ENCODE results near the gene AIFM3. TPM values are rescaled to one million over a fixed set of nuclear protein-coding genes. Genes with fewer than 3 reads are reported as not detected.
A peak's percentile ranks its signal among the peaks of the same experiment; 100 is the strongest.

AIFM3 gene
- total RNA-seq, 1 experiment from 2014 or later: 10.9 TPM

GRCh38 chr22:20953668-20954500, 13.2 kb upstream of the AIFM3 start:
- in situ Hi-C loops (cut with HindIII; ENCODE audit: low pct_unique_long_range_greater_than_20kb, low sequenced_read_pairs): no loop called here

GRCh38 chr22:20955548-20955947, 11.5 kb upstream of the AIFM3 start:
- in situ Hi-C loops (cut with HindIII; ENCODE audit: low pct_unique_long_range_greater_than_20kb, low sequenced_read_pairs): no loop called here
- DNase-seq (ENCODE audit: low read depth): no peak

More at GRCh38 chr22:20953668-20954500, 13.2 kb upstream of the AIFM3 start:
- DNase-seq (ENCODE audit: low read depth): no peak

- in situ Hi-C loops (cut with HindIII; ENCODE audit: low pct_unique_long_range_greater_than_20kb, low sequenced_read_pairs): no loop called here
- DNase-seq (ENCODE audit: low read depth): peak; percentile 42
Observed at GRCh38 chr22:20956258-20957101, 10.6 kb upstream of the AIFM3 start.

DNA sequence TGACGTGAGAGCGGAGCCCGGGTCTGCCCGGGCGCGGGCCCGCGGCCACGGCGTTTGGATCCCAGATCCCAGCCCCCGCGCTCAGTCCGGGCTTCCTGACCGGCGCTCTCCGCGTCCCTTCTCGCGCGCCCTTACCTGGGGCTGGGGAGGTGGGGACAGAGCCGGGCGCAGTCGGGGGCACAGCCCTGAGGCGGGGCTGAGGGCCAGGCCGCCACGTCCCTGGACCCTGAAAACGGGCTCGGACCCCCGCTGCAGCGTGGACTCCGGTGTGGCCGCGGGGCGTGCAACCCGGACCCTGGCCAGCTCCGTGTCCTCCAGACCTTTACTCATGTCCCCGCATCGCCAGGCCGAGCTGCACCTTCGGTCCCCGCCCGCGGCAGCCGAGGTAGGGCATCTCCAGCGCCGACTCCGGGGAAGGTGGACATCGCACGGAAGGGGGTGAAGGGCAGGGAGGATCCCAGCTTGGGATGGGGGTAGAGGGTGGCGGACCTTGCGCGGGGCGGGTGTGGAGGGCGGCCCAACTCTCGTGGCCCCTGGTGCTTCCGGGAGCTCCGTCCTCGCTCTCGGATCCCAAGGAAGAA, 9.9 kb upstream of the AIFM3 start:
- in situ Hi-C loops (cut with HindIII; ENCODE audit: low pct_unique_long_range_greater_than_20kb, low sequenced_read_pairs): no loop called here

GRCh38 chr22:20957683-20958431, 9.2 kb upstream of the AIFM3 start:
- peak; percentile 75 for DNase-seq (ENCODE audit: low read depth)
- in situ Hi-C loops (cut with HindIII; ENCODE audit: low pct_unique_long_range_greater_than_20kb, low sequenced_read_pairs): no loop called here

More for the DNA sequence above, 9.9 kb upstream of the AIFM3 start:
- DNase-seq (ENCODE audit: low read depth): peak; percentile 44

- no peak for DNase-seq (ENCODE audit: low read depth)
Observed at GRCh38 chr22:20959578-20960461, 7.2 kb upstream of the AIFM3 start.

DNA sequence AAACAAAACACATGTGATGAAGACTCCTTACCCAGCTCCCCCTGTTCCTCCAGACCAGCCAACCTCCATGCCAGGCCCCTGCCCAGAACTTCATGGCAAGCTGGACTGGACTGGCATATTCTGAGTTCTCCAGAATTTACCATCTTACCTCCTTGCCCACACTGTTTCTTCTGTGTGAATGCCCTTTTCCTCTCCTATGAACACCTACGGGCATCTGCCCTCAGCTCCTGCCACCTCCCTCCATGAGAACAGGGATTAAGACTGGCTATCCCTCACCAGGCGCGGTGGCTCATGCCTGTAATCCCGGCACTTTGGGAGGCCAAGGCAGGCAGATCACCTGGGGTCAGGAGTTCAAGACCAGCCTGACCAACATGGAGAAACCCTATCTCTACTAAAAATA, 6.4 kb upstream of the AIFM3 start:
- in situ Hi-C loops (cut with HindIII; ENCODE audit: low pct_unique_long_range_greater_than_20kb, low sequenced_read_pairs): no loop called here

More at GRCh38 chr22:20959578-20960461, 7.2 kb upstream of the AIFM3 start:
- in situ Hi-C loops (cut with HindIII; ENCODE audit: low pct_unique_long_range_greater_than_20kb, low sequenced_read_pairs): no loop called here

GRCh38 chr22:20962491-20962945, 4.5 kb upstream of the AIFM3 start:
- DNase-seq (ENCODE audit: low read depth): no peak
- in situ Hi-C loops (cut with HindIII; ENCODE audit: low pct_unique_long_range_greater_than_20kb, low sequenced_read_pairs): no loop called here

More for the DNA sequence above, 6.4 kb upstream of the AIFM3 start:
- DNase-seq (ENCODE audit: low read depth): no peak

- in situ Hi-C loops (cut with HindIII; ENCODE audit: low pct_unique_long_range_greater_than_20kb, low sequenced_read_pairs): no loop called here
- DNase-seq (ENCODE audit: low read depth): no peak
Observed at GRCh38 chr22:20963201-20964052, 3.6 kb upstream of the AIFM3 start.

DNA sequence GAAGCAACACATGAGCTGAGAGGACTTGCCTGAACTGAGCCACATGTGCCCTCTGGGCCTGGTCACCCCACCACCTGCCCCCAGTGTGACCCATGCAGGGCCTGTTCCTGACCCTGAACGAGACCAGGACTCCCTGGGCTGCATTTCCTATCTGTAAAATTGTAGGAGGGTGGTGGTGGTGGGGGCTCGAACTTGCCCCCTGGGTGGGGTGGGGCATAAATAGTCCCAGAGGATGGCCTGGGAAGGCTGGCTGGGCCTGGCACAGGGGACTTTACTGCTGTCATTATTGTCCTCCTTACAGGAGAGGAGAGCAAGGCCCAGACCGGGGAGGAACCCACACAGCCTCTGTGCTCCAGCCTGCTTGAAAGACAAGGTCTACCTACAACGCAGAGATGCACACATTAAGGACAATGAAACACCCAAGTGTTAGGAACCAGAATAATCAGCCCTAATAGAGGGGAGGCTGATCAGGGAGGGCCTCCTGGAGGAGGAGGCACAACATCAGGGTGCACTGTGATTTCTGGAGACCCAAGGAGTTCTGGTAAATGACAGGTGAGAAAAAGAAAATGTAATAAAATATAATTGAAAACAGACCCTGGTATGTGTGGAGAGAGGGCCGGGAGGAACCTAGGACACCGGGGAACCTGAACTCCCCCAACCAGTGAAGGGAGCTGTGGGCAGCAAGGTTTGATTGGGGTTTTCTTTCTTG, 2.8 kb upstream of the AIFM3 start:
- in situ Hi-C loops (cut with HindIII; ENCODE audit: low pct_unique_long_range_greater_than_20kb, low sequenced_read_pairs): no loop called here
- DNase-seq (ENCODE audit: low read depth): no peak

- in situ Hi-C loops (cut with HindIII; ENCODE audit: low pct_unique_long_range_greater_than_20kb, low sequenced_read_pairs): no loop called here
- DNase-seq (ENCODE audit: low read depth): no peak
Observed at GRCh38 chr22:20964799-20965103, 2.3 kb upstream of the AIFM3 start.

DNA sequence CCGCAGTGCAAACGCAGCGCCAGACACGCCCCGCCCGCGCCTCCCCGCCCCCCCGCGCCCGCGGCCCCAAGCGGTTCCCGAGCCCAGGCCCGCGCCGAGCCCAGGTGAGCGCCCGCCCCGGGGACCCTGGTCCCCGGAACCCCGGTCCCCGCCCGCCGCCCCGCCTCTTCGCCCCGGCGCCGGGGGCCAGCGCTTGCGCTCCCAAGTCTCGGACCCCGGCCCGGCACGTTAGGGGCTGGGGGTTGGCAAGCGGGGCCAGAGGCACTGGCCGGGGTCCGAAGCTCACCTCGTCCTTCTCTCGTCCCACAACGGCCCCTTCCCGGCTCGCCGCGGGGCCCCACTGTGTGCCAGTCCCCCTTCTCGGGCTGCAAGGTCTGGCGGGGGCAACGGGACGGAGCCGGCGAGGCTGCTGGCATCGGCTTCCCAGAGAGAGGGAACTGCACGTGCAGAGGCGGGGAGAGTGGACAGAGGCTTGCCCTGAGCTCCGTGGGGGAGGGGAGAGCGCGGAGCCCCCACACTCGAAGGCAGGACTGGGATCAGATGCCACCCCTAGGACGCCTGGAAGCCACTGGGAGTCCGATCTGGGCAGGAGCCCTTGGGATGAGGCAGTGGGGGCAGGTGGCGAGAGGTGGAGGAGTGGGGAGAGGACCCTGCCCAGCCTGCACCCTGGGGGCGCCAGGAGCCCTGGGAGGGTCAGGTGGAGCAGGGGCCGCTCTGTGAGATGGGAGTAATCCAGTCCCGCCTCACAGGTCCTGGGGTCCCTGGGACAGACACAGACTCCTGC, 1.8 kb upstream of the AIFM3 start:
- in situ Hi-C loops (cut with HindIII; ENCODE audit: low pct_unique_long_range_greater_than_20kb, low sequenced_read_pairs): no loop called here
- no peak for DNase-seq (ENCODE audit: low read depth)

DNA sequence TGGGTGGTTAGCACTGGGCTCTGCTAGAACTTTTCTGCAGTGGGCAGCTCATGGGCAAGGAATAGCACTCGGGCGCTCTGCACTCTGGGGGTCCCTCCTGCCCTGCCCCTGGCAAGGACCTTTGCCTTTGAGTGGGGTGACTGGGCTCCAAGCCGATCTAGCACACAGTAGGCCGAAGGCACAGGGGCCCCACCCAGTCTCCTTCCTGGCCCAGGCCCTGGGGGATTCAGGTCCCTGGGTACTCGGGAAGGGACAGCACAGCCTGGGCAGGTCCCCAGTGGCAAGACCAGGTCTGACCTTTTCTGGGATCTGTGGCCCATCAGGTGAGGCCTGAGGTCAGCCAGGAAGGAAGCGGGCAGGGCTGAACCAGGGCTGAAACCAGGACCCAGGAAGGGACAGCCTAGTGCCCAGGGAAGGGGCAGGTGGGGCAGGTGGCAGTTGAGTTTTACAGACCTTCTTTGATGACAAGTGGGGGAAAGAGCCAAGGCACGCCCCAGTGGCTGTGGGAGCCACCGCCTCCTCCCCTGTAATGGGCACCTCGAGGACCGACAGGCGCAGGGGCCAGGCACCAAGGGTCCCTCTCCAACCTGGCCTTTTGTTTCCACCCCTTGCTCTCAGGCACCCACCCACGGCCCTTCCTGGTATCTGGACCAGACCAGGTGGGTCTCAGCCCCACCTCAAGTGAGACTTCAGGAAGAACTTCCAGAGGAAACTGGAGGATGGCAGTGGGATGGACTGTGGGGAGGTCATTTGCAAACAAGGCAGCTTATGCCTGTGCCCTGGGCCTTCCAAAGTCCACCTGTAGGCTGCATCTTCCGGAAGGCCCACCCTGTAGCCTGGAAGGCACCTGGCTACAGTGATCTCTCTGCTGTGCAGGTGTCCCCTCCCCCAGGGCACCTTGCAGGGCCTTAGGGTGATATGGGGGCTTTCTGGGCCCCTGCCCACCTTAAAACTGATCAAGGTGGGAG, 883 bp upstream of the AIFM3 start:
- DNase-seq (ENCODE audit: low read depth): no peak
- in situ Hi-C loops (cut with HindIII; ENCODE audit: low pct_unique_long_range_greater_than_20kb, low sequenced_read_pairs): no loop called here

DNA sequence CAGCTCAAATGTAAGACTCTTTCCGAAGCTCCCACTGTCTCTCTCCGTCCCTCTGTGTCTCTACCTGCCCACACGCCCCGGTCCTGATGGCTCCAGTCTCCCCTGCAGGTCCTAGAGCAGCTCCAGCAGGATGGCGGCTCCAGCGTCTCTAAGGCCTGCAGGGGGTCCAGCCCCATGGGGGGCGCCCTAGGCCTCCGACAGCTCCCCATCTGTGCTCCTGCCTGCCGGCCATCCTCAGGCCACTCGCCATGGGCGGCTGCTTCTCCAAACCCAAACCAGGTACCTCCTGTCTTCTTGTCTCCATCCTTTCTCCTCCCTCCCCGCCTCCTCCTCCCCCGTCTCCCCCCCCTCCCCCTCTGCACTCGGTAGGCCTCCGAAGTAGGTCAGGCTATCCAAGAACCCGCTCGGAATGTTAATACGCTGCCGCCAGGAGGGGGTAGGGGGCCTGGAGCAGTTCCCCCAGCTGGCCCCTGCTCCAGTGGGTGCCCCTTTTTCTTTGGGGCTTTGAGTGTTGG, 699 bp downstream of the AIFM3 start:
- in situ Hi-C loops (cut with HindIII; ENCODE audit: low pct_unique_long_range_greater_than_20kb, low sequenced_read_pairs): no loop called here
- DNase-seq (ENCODE audit: low read depth): no peak

Data from Caki2 (cell line).